ENCODE data around the gene NUP210.

Gene NUP210

GRCh38 chr3:13318626-13319470, 101.3 kb downstream of the NUP210 start:
- no peak for DNase-seq

GRCh38 chr3:13317596-13318320, 102.4 kb downstream of the NUP210 start:
- DNase-seq = no peak

DNA sequence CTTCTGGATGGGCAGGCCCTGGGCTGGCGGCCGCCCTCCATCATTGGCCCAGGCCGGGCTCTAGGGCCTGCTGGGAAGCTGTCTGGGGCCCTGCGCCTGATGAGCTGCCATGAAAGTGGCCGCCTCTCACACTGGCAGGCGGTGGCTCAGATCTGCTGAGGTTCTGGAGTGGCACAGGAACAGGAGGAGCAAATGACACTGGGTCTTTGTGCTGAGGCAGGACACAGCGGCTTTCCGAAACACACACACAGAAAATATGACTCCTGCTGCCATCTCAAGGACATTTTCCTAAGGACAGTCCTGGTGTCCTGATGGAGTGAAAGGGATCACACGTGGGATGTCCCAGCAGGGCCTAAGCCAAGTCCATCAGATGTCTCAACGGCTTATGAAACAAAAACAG, 103.5 kb downstream of the NUP210 start:
- DNase-seq = no peak

- DNase-seq = no peak
Measured at GRCh38 chr3:13314877-13315276, 105.2 kb downstream of the NUP210 start.

DNA sequence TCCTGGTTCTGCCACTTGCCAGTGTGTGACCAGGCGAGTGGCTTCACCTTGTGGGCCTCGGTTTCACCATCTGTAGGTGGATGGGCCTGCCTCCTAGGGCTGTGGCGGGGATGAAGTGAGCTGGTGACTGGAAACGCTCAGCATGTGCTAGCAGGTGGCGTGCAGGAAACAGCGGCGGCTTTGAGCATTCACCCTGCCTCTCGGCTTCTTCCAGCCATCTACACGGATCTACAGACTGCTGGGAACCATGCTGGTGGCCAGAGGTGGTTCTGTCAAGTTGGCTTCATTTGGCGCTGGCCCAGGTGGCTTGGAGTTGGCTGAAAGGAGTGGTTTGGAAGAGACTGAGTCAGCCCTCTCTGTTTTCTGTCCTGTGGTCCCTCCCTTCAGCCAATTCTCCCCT, 106.3 kb downstream of the NUP210 start:
- no peak for DNase-seq

DNA sequence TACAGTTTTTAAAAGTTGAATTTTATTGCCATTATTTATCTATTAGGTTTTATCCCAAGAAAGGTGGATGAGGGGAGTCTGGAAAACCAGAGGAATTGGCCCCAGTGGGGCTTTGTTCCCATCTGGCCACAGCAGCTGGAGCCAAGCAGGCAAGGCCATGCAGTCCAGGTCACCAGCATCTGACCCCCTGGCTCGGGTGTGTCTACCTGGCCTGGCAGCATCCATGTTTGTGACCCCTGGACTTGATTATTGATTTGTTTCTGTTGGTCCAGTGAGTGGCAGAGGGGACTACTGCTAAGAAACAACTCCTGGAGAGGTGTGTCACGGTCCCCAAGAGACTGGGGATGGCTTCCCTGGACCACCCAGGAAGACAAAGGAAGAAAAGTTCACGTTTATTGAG, 111.1 kb downstream of the NUP210 start:
- DNase-seq = no peak

DNA sequence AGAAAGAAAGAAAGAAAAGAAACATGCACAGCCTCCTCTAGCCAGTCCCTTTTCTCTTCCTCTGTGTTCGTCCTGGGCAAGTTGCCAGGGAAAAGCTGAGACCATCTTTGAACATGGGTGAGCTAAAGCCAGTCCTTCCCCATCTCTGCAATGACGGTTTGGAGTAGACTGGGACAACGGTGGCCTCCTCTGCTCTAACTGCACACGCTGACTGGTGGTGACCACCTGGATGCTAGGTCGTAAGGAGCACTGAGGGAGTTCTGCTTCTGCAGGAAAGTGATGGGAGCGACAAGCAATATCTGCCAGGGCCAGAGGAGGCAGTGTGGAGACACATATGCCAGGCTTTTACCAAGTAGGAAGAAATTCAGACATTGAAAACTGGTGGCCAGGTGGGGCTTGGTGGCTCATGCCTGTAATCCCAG, 111.7 kb downstream of the NUP210 start:
- DNase-seq = no peak

DNA sequence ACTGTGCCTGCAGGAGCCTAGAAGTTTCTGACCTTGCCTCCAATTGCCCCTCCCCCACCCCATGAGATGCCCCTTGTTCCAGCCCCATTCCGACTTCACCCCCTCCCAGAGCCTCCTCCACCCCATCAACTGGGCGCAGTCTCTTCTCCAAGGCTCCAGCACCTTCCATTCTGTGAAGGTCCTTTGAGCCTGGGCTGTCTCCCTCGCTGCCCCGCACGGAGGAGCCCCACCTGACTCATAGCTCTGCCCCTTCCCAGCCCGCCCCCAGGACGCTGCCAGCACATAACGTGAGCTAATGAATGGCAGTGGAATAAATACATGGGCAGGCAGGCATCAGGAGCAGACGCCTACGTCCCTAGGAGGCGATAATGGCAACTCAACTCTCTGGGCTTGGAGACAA, 113.1 kb downstream of the NUP210 start:
- no peak for DNase-seq

DNA sequence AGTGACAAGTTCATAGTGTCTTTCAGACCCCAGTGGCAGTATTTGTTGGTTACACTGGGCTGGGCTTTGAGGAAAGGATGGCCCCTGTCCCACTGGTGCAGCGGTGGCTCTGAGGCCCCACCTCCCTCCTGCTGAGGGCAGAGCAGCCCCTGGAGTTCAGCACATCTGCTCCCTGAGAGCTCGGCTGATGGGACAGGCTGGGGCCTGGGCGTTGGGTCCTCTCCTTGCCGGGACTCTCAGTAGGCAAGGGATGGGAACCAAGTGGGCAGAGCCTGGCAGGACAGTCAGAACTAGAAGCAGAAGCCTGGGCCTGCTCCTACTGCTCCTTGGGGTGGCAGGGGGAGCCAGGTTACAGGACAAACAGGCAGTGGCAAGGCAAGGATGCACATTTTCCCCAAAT, 114.5 kb downstream of the NUP210 start:
- no peak for DNase-seq

DNA sequence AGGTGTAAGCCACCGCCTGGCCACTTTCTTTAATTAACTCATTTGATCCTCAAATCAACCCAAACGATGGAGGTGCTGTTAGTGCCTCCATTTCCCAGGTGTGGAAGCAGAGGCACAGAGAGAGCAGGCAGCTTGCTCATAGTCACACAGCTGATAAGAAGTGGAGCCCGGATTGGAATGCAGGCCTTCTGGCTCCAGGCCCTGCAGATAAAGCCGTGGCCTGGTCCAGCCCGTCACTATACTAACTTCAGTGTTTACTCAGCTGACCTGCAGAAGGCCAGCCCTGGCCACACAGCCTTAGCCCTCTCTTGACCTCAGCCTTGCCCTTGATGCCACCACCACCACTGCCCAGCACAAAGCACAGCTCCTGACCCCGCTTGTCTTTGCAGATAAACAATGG, 116.7 kb downstream of the NUP210 start:
- DNase-seq = no peak

GRCh38 chr3:13301286-13301987, 118.7 kb downstream of the NUP210 start:
- no peak for DNase-seq

GRCh38 chr3:13300546-13301285, 119.4 kb downstream of the NUP210 start:
- DNase-seq = no peak

DNA sequence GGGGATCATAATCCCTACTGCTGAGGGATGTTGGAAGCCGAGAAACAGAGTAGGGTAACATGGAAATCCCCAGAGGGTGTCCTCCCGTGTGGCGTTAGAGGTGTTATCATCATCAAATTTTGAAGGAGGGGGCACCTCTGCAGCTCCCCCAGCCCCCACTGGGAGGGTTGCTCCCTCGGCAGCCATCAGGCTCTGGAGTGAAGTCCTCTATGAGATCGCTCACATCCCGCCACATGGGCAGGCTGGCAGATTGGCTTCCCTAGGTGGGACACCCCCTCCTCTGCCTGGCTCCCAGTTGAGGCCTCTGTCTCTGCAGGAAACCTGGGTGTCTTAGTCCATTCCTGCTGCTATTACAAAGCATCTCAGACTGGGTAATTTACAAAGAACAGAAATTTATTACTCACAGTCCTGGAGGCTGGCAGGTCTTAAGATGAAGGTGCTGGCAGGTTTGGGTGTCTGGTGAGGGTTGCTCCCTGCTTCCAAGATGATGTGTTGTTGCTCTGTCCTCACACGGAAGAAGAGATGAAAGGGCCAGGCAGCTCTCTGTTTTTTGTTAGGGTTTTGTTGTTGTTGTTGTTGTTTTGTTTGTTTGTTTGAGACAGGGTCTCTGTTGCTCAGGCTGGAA, 120.5 kb downstream of the NUP210 start:
- DNase-seq = no peak

DNA sequence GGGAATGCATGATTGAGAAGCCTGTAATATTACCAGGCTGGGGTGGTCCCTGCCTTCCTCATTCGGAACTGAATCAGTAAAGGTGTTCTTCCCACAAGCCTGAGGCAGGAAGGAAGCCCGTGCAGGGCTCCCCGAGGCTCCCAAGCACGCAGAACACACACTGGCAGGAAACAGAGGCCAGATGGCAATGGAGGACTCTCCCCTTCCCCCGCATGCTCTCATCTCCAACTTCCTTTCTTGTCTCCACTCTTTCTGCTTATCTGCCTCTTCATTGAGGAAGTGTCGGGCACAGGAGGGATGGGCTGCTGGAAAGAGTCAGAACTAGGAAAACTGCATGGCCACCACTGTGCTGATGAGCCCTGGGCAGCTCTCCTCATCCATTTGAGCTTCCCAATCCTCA, 123.5 kb downstream of the NUP210 start:
- no peak for DNase-seq

DNA sequence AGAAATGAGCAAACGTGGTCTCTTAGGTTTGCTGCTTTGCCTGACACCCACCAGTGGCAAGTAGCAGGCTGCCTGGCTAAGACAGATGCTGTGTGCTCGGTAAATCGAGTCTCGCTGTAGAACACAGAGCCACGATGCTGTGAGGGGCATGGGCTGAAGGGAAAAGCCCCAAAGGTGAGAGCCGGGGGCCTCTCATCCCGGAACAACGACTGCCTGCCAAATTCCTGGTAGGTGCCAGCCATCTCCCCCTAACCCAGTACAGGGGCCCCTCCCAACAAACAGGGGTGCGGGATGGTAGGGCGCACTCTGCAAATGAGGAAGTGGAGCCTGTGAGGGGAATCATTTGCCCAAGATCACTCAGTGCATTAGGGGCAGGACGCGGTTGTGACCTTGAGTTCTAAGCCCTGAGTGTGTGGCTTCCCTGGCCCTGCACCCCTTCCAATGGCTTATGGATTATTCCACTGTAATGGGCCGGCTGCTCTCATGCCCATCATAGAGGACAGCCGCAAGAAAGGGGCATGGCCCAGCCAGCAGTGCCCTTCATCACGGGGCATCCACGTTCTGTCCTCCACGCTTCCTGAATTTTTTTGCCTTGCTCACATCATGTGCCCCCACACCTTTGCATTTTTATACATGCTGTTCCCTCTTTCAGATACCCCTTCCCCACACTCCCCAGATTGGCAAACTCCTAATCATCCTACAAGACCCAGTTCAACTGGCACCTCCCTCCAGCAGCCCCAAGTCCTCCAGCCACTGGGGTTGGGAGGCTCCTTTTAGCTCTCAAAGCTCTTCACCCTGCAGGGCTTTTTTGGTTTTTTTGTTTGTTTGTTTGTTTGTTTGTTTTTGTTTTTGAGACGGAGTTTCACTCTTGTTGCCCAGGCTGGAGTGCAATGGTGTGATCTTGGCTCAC, 125.4 kb downstream of the NUP210 start:
- DNase-seq = no peak

DNA sequence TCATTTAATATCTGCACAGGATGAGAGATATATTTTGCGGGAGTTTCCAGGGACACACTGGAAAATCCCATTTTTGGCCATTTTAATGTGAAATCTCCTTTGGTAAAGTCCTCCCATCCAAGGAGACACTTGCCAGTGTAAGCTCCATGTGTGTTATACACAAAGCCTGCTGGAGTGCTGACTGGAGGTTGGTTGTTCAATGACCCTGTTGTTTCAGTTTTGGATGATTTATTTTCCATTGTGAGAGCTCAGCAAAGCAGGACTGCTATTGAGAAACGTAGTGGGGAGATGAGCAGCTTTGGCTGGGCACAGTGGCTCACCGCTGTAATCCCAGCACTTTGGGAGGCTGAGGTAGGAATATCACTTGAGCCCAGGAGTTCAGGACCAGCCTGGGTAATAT, 127.7 kb downstream of the NUP210 start:
- no peak for DNase-seq

- no peak for DNase-seq
Measured at GRCh38 chr3:13290941-13291340, 129.2 kb downstream of the NUP210 start.

DNA sequence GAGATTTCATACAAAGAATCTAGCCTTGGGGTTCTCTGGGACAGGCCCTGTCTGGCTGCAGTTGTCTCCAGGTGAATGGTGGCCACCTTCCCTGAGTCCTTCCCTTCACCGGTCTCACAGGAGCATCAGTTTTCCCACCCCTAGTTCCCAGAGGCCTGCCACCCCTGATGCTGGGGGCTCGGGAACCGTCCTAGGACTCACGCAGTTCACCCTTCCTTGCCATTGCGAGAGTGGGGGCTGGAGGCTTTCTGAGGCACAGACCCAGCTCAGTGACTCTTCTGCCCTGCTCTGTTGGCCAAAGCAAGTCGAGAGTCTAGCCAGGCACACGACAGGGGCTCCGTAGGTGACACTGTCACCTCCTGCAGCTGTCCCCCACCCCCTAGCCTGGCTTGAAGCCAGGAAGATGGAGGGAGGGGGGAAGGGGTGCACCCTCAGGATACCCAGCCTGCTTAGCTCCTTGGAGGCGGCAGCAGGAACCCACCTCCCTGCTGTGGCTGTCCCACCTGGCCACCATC, 130.3 kb downstream of the NUP210 start:
- DNase-seq = no peak

- DNase-seq = no peak
Measured at GRCh38 chr3:13288732-13289718, 131.1 kb downstream of the NUP210 start.

GRCh38 chr3:13287833-13288232, 132.3 kb downstream of the NUP210 start:
- no peak for DNase-seq
